Mucosa of gallbladder (tissue), 1 donor: ENCODE measurements around the gene MAP2K6. TPM values are rescaled to one million over a fixed set of nuclear protein-coding genes. Genes with fewer than 3 reads are reported as not detected.

ENCODE experiments used
- DNase-seq: peaks from one replicate; pipeline ENCODE4 v3.0.0-alpha.2; 2020; ENCODE audit warnings: low spot score
- total RNA-seq: library from RNA; stranded (reverse); gene quantifications from one replicate; pipeline ENCODE4 v1.2.1, GENCODE V29; 2021
- donor health status: DM: no; HTN: no; CAD: no.

Gene MAP2K6
- total RNA-seq, 1 donor from 2014 or later: 20.1 TPM

DNA sequence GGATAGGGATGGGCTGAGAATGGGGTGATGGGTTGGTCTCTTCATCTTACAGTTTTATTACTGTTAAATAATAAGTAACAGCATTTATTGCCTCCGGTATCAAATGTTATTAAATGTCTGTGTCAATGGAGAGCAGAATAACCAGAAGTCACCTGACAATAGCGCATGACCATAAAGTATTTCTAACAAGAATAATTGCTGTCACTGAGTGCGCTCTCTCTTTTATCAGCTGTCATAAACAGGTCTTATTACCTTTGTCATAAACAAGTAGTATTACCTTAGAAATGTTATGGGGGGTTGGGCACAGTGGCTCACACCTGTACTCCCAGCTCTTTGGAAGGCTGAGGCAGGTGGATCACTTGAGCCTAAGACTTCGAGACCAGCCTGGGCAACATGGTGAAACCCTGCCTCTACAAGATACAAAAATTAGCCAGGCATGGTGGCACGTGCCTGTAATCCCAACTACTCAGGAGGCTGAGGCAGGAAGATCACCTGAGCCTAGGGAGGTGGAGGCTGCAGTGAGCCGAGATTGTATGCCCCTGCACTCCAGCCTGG, 120.6 kb downstream of the MAP2K6 start:
- DNase-seq: no peak

DNA sequence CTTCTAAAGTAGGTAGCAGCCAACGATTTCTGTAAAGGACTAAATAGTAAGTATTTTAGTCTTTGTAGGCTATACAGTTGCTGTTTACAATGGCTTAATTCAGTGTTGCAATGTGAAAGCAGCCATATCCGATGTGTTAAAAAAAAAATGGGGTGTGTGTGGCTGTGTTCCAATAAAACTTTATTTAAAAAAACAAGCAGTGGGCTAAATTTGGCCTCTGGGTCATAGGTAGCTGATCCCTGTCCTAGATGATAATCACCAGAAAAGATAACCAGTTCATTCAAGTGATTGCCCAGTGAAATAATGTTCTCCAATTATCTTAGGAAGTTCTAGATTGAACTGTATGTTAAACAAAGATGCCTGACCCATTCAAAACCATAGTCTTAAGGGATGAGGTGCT, 124.3 kb downstream of the MAP2K6 start:
- DNase-seq: no peak

DNA sequence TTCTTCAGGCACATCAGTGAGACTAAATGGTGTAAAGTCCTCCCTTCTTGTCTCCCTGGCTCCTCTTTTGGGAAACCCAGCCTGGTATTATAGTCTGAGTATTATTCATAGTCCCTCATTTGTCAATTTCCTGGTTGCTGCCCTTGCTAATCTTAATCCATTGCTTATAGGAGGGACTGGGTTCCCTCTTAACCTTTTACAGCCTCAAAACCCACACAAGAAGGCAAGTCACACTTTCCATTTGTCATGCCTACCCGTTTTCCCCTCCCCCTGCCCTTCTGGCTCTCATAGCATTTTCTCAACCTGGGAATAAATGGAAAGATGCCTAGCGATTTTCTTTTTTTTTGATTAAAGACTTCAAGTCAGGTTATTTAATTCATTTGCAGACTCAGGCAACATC, 124.8 kb downstream of the MAP2K6 start:
- DNase-seq: no peak

DNA sequence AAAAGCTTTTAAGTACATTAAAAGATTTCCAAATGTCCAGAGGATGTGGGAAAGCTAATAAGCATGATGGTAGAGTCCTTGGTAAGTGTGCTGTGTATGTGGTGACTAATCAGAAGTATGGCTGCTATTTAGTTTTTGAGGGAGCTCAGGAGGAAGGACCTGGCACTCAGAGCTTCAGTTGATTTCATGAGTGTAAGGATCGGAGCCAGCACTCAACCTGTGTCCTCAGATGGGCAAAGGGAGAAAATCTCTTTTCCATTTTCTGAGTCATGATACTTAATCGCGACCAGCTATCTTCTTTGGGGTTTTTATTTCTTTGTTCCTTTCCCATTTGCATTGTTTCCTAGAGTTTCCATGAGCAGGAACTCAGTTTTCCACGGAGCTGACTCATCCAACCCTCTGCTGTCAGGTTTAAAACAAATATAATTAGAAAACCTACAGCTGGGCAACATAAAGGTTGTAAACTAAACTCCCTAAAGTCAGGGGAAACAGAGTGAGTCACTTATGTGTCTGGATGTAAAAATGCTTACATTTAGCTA, 125.4 kb downstream of the MAP2K6 start:
- DNase-seq: no peak

DNA sequence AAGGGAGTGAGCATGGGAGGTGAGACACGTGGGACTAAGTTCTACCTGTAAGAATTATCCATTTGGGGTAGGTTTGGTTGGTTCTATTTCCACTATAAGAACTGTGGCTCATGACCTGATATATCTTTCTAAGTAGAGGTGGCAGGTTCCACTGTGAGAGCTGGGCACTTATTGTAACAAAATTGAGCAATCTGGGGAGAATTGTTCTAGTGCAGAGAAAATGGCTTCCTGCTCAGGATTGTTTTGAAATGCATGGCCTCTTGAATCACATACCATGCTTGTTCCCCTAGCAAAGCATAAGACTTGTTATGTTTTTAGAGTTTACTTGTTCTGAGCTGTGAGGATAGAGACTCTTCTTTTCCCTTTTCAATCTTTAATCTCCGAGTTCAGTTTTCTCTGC, 125.9 kb downstream of the MAP2K6 start:
- DNase-seq: no peak

DNA sequence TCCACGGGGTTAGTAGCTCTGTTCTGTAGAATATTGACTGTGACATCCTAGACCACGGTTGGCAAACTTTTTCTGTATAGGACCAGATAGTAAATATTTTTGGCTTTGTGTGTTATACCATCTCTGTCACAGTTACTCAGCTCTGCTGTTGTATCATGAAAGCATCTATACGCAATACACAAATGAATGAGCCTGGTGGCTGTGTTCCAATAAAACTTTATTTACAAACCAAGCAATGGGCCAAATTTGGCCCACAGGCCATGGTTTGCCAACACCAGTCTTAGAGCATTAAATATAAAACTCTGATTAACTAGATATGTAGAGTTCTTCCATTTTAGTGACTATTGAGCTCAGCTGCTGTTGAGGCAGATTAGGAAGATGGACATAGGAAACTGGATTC, 132.7 kb downstream of the MAP2K6 start:
- no peak for DNase-seq

DNA sequence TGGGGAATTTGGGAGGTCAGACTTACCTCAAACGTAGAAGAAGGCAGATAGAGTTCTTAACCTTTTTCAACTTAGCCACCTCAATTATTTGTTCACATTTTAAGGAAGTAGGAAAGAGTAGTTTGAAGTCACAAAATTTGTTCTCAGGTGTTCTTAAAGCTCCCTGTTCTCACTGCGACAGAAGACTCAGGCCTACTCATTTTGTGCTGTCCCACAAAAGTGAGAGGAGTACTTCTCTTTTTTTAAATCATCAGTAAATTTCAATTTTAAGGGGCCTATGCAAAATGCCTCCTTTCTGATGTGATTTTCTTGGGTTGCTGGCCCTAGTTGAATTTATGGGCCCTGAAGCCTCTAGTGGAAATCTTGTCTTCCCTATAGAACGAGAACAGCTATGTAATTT, 133.4 kb downstream of the MAP2K6 start:
- no peak for DNase-seq

DNA sequence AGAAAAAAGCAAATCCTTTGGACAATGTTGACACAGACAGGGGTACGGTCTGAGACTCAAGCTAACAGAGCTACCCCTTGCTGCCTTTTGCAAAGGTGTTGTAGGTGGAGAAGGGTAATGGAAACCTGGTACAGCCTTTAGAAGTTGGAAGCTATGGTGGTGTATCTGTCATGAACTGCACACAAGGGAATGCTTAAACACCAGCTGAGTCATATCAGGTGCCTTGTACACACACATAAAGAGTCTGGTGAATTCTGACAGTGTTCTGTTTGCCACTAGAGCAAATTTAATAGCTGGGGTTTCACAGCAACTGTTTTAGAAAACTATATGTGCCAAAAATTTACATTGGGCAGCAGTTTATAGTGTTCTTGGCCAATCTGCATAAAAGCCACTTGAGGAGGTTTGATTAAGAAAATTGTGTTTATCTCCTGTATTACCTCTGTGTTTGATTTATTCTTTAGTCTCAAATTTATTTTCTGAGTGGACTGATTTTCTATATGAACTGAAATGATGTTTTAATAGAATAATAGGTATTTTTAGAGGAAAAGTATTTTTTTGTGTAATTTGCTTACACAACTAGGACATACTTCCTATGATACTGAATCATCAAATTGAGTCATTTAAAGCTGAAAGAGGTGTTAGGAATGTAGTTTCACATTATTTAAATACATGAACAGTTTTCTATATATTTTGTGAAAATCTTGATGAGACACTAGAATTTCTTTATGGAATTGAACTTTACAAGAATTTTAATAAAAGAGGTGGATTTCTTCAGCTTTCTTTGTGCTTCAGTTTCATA, 136.9 kb downstream of the MAP2K6 start:
- no peak for DNase-seq

DNA sequence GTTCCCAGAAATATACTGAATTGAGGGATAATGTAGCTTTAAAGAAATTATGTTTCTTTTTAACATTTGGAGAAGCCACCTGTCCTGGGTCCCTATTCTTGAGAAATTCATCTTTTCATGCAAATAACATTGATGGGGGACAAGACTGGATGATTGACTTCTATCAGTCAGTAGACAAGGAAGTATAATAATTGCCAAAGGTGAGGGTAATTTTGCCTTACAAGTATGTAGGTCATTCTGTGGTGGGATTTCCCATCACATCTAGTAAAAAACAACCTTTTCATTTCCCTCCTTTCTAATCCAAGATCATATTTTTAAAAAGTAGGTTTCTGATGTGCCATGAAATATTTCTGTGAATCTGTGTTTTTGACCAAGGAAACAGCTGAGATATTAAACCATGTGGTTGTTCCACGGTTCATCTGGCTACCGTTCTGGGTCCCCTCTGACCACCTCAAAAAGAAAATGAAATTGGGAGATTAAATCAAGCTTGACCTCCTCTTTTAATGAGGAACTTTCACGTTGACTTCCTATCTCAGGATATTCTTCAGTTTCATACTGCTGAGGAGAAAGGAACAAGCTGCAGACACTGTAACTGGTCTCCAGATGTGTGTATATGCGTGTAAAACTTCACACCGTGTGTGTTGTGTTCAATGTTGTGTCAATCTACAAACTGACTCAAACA, 138.6 kb downstream of the MAP2K6 start:
- no peak for DNase-seq

DNA sequence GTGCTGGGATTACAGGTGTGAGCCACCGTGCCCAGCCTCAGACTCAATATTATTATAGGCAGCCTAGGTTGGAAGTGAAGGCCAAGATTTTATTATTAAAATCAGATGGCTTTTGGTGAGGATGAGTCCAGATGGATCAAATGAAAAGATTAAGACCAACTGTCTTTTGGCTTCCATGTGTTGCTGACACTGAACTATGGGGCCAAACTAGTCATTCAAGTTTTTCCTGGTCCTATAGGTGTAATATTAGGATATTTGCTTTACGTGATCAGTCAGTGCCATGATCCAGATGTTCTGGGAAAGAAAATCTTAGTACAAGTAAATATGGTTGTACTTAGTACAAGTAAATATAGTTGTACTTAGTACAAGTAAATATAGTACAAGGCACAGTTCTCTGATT, 140.6 kb downstream of the MAP2K6 start:
- DNase-seq: no peak

DNA sequence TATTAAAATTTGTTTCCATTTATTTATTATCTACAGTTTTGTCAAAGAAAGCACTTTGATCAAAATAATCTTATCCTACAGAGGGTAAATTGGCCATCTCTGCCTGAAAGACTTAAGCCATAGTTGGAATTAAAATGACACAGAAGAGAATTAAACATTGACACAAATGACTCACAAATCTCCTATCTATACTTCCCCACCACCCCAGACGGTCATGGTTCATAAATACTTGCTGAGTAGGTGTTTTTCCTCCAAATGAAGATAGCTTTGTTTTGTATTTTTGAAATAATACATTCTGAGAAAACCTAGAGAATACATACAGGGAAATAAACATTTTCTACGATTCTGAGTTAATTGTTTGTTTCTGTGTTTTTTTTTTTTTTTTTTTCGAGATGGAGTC, 142.8 kb downstream of the MAP2K6 start:
- no peak for DNase-seq

DNA sequence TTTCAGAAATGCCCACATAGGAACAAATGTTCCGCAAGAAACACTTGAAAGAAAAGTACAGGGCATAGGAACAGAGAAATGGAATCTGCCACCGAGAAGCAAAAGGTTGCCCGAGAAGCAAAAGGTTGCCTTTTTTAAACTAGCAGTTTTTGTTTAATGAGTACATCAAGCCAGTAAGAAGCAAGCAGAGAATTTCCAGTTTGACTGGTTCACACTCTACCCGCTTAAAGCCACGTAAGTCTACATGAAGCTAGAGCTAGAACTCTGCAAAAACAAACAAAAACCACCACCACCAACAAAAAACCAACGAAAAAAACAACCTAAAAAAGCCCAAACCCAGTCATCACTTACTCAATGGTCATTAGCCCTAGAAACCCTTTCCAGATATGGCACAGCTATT, 144.3 kb downstream of the MAP2K6 start:
- DNase-seq: no peak

DNA sequence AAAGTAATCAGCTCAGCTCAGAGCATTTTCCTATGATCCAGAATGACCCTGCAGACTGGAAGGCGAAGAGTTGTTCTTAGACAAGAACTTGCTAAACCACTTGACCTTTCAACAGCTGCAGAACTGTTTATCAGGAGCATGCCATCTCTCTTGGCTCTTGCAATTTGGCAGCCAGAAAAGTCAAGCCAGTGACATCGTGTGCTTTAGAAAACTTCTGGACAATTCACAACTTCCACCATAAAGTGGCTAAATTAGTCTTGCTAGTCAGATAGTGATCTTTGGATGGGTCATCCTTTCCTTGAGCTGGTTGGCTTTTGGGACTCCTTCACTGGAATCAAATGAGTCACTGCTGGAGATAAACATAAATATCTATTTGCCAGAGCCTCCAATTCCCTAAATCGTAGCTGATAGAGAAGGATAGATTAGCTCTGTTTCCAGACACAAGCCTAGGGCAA, 146.5 kb downstream of the MAP2K6 start:
- DNase-seq: no peak

DNA sequence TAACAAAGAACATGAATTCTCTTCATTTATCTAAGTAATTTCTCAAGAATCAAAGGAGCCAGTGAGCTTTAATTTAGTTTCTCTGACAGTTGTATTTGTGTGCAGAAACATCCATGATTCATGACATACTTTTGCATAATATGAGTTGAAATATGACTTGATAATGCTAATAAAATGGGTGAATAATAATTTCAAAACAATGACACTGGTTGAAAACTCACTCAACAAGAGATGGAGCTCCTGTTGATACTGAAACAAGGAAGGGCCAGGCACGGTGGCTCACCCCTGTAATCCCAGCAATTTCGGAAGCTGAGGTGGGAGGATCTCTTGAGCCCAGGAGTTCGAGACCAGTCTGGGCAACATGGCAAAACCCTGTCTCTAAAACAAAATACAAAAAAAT, 147.0 kb downstream of the MAP2K6 start:
- no peak for DNase-seq

DNA sequence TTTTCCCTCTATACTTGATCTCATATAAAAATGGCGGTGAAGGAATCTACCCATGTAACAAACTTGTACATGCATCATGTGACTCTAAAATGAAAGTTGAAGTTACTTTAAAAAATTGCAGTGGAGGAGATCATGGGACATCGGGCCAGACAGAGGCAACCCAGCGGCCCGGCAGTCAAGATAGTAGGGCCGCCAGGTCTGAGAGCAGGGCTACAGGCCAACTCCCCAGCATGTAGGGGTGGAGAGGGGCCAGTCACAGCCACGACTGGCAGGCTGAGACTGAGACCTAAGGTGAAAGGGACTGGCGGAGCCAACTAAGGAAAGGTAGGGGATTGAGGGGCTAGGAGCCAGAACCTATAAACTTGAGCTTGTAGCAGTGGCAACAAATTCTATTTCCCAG, 150.9 kb downstream of the MAP2K6 start:
- no peak for DNase-seq

DNA sequence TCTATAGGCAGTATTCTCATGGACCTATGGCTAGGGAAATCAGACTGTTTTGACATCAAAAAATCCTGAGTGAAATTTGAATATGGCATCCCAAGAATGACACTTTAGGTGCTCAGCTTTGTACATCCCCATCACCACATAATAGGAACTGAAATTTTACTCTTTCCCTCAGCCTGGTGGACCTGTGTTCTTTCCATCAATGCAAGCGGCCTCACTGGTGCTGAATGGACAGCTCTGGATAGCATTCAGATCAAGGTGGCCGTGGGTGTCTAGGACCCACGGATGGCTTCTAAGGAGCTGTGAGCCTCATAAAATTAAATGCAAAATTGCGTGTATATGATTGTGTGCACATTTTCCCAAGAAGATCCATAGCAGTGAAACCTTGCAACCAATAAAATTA, 152.6 kb downstream of the MAP2K6 start:
- DNase-seq: no peak

DNA sequence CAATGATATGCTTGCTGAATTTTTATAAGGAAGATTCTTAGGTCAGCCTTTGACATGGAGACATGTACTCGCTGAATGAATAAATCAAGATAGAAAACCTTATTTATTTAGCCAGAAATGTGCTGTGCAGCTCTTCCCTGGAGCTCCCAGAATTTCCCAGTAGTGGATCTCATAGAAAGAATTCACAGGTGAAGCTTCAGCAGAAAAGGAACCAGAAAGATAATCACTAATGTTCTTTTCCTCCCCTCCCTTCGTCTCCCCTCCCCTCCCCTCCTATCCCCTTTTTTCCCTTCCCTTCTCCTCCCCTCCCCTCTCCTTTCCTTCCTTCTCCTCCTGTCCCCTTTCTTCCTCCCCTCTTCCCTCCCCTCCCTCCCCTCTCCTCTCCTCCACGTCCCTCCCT, 158.2 kb downstream of the MAP2K6 start:
- DNase-seq: no peak

DNA sequence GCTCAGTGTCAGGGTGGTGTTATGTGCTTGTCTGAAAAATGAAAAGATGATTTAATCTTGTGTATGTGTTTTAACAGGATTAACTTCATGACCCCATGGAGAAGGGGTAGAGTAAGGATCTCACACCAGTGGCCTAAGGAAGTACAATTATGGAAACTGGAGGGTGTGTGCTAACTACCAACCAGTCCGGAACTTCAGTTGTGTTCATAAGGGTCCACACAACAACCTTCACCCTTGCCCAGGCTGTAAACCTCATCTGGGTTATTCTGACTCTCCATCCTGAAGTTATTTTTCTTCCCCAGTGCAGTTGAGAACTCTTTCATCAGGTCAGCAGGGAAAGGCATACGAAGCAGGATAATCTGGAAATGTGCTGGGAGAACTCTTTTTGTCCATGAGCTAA, 158.9 kb downstream of the MAP2K6 start:
- no peak for DNase-seq

DNA sequence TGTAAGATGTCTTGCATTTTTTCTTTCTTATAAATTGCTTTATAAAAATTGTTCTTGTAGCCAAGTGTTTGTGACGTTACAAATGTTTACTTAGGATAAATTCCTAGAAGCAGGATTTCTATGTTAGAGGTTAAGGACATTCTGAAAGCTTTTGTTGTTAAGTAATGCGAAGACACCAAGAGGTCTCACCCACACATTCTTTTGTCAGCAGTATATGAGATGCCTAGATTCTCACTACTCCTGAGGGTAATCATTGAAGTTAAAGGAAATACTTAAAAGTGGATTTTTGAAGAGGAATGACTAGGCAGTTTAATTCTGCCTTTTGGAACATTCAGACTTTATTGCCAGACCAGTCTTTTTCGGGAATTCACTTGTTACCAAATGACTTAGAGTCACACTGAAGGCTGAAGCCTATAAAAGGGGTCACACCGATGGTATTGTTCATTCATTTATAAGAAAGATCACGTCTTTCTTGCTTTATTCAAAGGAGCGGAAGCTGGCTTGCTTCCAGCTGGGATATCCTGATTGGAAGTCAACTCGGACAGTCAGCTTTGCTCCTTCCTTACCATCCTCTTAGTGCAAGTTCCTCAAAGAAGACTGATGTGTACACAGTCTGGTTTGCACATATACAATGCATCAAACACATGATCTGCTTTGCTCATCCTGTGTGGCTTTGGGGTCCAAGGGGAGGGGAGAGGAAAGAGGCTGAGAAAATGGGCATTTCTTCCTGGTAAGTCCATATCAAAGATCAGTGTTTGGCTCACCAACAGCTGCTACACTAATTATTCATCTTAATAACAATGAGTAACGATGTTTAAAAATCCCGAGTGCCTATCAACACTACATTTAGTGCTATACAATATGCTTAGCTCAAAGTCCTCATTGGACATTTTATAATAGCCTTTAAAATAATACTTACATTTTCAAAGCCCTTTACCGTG, 160.0 kb downstream of the MAP2K6 start:
- no peak for DNase-seq

DNA sequence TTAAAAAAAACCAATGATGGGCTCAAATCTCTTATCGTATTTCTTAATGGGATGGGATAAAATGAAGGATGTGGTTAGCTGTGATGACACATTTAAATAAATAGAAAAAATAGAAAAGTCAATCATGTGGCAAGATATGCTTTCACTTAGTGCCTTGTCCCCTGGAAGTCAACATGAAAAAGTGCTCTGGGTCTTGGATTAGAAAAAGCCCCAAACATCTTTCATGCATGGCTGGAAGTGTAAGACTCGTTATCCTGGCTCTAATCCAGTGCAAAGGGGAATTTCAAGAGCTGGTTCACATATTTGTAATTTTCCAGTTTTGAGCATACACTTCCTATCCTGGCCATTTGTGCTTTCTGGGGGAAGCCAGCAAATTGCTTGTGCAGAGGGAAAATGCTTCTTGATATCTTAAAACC, 160.9 kb downstream of the MAP2K6 start:
- no peak for DNase-seq

DNA sequence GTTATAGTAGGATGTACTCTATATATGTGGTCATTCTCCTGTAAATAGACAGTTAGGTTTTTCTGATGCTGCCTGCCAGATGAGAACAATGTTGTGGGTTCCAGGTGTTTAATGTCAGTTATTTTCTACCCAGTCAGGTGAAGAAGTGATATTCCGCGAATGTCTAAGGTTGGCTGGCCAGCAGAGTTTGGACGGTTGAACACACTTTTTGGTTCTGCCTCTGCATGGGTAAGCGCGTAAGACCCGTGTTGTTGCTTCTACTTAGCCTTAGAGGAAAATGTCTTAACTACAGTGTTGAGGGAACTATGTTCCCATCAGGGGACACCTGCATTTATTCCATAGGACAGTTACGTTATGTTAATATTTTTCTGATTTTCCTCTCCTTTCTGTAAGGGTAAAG, 162.6 kb downstream of the MAP2K6 start:
- no peak for DNase-seq
